Subcutaneous adipose tissue (tissue), 4 donors: Measurements from ENCODE around the gene VTI1A. TPM values are rescaled to one million over a fixed set of nuclear protein-coding genes. Genes with fewer than 3 reads are reported as not detected.

Experiments used
- total RNA-seq, 4 donors: library from RNA; depleted of rRNA; stranded (reverse); fragments of >200 nt; gene quantifications; one replicate each; pipeline ENCODE4 v1.1.0, GENCODE V29; 2016
- TF ChIP-seq, protein P1 (sequence below): fragments of 450-650 bp; IDR thresholded peaks from one replicate; pipeline ENCODE4 v1.5.1; 2016; ENCODE audit warnings: low read depth, mild to moderate bottlenecking, control low read depth, antibody characterized with exemption, moderate library complexity

VTI1A gene
- total RNA-seq, 4 donors from 2014 or later, result 48.4 to 70.3 (median 61.9) TPM

DNA sequence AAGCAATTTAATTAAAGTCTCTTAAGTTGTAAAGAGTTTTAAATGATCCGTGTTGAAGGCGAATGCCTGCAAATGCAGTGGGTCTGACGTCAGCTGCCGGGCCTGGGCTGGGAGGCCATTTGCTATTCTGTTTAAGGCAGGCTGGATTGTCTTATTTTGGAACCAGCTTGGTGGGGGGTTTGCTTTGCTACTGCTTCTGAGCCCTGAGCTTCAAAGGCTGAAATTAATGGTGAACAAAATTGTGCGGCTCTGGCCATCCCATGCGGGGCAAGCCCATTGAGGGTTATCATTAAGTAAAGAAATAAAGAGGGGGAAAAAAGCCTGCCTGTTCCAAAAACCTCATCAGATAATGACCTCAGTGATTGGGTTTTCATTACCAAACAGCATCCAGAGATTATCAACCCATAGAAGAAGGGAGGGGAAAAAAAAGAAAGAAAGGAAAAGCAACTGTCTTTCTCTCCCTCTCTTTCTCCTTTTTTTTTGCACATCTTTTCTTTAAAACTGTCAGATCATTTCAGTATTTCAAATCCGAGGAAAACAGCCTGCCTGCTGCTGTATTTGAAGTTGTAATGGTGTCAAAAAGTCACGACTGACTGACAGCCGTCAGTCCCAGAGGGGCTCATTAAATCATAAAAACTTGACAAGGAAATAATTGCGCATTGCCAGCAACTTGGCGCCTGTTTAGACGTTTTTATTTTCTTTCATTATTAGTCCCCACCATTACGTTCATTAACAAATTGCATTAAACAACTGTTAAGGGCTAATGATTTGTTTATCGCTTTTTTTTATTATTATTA, 371.2 kb downstream of the VTI1A start:
- TF ChIP-seq, protein P1, sequence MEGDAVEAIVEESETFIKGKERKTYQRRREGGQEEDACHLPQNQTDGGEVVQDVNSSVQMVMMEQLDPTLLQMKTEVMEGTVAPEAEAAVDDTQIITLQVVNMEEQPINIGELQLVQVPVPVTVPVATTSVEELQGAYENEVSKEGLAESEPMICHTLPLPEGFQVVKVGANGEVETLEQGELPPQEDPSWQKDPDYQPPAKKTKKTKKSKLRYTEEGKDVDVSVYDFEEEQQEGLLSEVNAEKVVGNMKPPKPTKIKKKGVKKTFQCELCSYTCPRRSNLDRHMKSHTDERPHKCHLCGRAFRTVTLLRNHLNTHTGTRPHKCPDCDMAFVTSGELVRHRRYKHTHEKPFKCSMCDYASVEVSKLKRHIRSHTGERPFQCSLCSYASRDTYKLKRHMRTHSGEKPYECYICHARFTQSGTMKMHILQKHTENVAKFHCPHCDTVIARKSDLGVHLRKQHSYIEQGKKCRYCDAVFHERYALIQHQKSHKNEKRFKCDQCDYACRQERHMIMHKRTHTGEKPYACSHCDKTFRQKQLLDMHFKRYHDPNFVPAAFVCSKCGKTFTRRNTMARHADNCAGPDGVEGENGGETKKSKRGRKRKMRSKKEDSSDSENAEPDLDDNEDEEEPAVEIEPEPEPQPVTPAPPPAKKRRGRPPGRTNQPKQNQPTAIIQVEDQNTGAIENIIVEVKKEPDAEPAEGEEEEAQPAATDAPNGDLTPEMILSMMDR, result no peak

DNA sequence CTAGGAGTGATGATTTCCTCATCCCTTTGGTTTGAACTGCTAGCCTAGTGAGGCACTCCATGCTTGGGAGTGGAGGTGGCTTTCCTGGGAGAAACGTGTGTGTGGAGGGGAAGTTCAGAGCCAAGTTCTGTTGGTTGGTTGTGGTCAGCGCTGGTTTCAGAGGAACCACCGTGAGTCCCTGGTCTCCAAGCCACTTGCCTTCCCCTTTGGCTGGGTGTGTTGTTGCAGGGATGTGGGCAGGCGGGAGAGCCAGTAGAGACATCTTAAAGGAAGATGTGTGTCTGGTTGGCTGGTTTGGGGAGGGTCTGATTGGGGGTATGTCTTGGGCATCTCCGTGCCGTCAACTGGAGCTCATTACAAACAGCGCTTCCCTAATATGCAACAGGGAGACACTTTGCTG, 372.2 kb downstream of the VTI1A start:
- TF ChIP-seq, protein P1, result no peak

DNA sequence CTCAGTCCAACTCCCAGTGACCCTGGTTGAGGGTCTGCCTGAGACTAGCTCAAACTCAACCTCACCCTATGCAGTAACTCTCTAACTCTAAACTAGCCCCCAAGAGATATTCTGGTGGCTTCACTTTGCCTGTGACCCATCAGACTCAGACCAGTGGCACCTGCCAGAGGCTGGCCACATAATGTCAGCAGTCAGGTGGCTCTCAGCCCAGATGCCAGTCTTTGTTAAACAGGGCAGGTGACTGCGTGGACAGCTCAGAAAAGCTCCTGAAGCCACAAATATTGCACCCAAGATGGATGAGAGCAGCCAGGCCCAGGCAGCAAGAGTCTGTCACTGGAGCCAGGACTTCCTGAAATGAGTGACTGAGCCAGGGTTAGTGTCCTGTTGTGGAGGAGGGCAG, 373.3 kb downstream of the VTI1A start:
- TF ChIP-seq, protein P1, result no peak

DNA sequence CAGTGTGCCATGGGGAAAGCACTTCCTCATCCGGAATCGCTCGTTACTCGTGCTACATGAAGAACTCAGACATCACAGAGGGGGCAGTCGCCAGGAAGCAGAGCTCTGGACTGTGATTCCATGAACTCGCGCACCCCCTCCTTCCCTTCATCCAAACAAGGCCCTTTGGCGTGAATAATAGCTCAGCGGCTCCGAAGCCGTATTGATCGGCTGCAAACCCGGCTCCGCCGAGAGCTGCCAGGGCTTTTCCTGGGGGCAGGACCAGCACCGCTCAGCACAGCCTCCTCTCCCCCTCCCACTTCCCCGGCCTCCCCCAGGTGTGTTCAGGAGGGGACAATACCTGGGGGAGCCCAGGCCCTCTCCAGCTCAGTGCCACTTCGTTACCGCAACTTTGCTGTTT, 374.0 kb downstream of the VTI1A start:
- TF ChIP-seq, protein P1, result no peak

DNA sequence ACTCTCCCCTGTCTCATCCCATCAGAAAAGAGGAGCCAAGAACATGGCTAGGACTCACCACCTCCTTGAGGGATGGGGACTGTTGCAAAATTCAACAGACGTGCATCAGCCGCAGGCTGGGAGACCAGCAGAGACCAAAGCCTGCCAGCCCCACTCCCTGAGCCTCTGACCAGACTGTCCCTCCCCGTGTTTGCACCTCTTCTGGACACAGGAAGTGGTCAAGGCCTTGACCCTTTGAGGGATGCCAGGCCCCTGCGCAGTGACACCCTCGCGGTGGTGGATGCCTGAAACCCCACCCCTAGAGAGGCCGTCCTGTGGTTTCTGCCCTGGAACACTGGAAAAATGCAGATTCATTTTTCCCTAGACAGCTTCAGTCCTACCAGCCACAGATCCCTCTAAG, 374.6 kb downstream of the VTI1A start:
- TF ChIP-seq, protein P1, result no peak

DNA sequence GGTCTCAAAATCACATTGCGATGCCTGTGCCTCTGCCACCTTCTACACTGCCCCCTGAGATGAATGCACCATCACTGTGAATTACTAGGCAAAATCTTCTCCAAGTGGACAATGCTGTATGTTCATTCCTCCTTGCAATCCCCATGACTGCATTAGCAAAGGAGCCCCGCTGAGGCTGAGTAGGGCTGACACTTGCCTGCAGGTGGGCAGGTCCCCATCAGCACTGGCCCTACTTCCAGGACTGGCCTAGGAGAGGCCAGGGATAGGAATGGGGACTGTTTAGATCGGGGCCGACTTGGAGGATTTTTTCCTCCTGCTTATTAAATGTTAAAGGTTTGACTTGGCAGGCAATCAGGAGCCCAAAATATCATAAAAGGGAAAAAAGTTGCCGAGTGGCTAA, 376.0 kb downstream of the VTI1A start:
- TF ChIP-seq, protein P1, result no peak

DNA sequence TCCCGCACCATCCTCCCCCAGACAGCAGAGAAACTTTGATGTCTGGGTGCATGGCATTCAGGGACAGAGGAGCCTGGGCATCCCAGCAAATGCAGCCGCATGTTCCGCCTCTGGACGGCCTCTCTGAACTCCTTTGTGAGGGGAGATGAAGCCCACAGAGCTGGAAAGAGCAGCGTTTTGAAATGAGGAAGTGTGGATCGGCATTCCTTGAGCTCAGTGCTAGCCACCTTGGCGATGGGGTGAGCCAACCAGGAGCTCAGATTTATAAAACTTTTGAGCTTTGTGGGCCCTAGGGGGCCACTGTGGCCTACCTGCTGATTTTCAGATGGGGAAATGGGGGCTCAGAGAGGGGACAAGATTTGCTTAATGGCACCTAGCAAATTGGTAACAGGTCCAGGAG, 376.6 kb downstream of the VTI1A start:
- TF ChIP-seq, protein P1, result no peak
